ENCODE data around the gene TNRC6C.

GRCh38 chr17:78141437-78142118 lies 183.1 kb downstream of the TNRC6C start:
- no peak for TF ChIP-seq CTCF (IDR thresholded peaks at IDR 0.05; ENCODE audit: insufficient read depth, low read length, poor library complexity, severe bottlenecking)
- no peak for TF ChIP-seq EZH2phosphoT487 (conservative IDR thresholded peaks at IDR 0.05; ENCODE audit: low read length)

Data from SU-DHL-6 (cell line).